Activated B cell treated with CpG ODN at 0.5 μM for 24 hours (primary cell): ENCODE results near the gene CFAP100. TPM values are rescaled to one million over a fixed set of nuclear protein-coding genes. Genes with fewer than 3 reads are reported as not detected.

Source experiments
- ATAC-seq: fragments of 200-7000 bp; cut with Tn5 transposase; one replicate; pipeline ENCODE4 v1.10.0; 2021; ENCODE audit warnings: low read depth, mild to moderate bottlenecking, moderate library complexity
- CTCF ChIA-PET: fragments of 350-600 bp; sonication (Branson Sonifier 250); formaldehyde crosslinking; loops from one replicate; lab custom pipeline; 2021; ENCODE audit warnings: antibody characterized with exemption; lab: Charles Lee
- POLR2A ChIA-PET: fragments of 350-600 bp; sonication (Branson Sonifier 250); formaldehyde crosslinking; loops from one replicate; lab custom pipeline; 2021; ENCODE audit warnings: antibody characterized with exemption; lab: Charles Lee
- DNase-seq: peaks from one replicate; pipeline ENCODE4 v3.0.0; 2022
- H3K27ac Mint-ChIP-seq: one replicate; pipeline ENCODE4 v1.8.0; 2020; ENCODE audit warnings: mixed read lengths
- H3K27me3 Mint-ChIP-seq: one replicate; pipeline ENCODE4 v1.8.0; 2021; ENCODE audit warnings: mixed read lengths
- H3K36me3 Mint-ChIP-seq: one replicate; pipeline ENCODE4 v1.8.0; 2021; ENCODE audit warnings: low read depth, mixed read lengths
- H3K4me1 Mint-ChIP-seq: one replicate; pipeline ENCODE4 v1.8.0; 2021; ENCODE audit warnings: mixed read lengths
- H3K4me3 Mint-ChIP-seq: one replicate; pipeline ENCODE4 v1.8.0; 2020; ENCODE audit warnings: mild to moderate bottlenecking, mixed read lengths
- H3K9me3 Mint-ChIP-seq: one replicate; pipeline ENCODE4 v1.8.0; 2020; ENCODE audit warnings: mixed read lengths
- intact Hi-C: fragments of 100-400 bp; cut with micrococcal nuclease; formaldehyde crosslinking; loops from one replicate; pipeline ENCODE4 v1.15.1; 2024
- total RNA-seq: library from RNA; stranded (reverse); gene quantifications from 2 replicates; pipeline ENCODE4 v1.2.3, GENCODE V29; 2022
- TF ChIP-seq, protein P1 (sequence below): fragments of 200-600 bp; IDR thresholded peaks from one replicate; pipeline ENCODE4 v1.8.0; 2022; ENCODE audit warnings: antibody characterized with exemption, mild to moderate bottlenecking

The CFAP100 gene
- total RNA-seq, 1 donor from 2014 or later: not detected

DNA sequence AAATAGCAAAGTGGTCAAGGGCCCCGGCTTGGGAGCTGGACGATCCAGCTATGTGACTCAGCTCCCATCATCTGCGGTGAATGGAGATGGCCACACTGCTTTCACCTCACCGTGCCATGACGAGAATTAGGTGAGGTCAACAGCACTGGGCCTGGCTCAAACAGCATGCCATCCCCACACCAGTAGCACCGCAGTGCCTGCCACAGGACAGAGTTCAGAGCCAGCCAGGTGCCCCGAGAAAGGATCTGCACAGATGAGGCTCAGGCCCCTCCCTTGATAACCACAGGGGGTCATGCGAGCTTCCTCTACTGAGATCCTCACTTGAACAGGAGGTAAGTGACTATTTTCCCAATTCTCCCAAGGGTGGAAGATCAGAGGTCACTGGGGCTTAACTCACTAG, 51.6 kb downstream of the CFAP100 start:
- ChIA-PET POLR2A (no interaction called here), CTCF (no interaction called here)
- DNase-seq (no peak), ATAC-seq (no peak)
- H3K36me3 Mint-ChIP-seq: peaks cover 67% of the 10 kb centered on the region
- H3K27me3 Mint-ChIP-seq: no peaks in the 10 kb centered on the region
- intact Hi-C loops: no loop called here
- H3K4me3 Mint-ChIP-seq: no peak overlapping the region
- no peaks in the 10 kb centered on the region for H3K4me1 Mint-ChIP-seq
- no peaks in the 10 kb centered on the region for H3K9me3 Mint-ChIP-seq
- TF ChIP-seq, protein P1, sequence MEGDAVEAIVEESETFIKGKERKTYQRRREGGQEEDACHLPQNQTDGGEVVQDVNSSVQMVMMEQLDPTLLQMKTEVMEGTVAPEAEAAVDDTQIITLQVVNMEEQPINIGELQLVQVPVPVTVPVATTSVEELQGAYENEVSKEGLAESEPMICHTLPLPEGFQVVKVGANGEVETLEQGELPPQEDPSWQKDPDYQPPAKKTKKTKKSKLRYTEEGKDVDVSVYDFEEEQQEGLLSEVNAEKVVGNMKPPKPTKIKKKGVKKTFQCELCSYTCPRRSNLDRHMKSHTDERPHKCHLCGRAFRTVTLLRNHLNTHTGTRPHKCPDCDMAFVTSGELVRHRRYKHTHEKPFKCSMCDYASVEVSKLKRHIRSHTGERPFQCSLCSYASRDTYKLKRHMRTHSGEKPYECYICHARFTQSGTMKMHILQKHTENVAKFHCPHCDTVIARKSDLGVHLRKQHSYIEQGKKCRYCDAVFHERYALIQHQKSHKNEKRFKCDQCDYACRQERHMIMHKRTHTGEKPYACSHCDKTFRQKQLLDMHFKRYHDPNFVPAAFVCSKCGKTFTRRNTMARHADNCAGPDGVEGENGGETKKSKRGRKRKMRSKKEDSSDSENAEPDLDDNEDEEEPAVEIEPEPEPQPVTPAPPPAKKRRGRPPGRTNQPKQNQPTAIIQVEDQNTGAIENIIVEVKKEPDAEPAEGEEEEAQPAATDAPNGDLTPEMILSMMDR: no peak
- no peak overlapping the region for H3K27ac Mint-ChIP-seq

GRCh38 chr3:126446791-126447190, 52.1 kb downstream of the CFAP100 start:
- DNase-seq (no peak), ATAC-seq (no peak)
- Mint-ChIP-seq H3K4me3 (no peak overlapping the region), H3K27ac (no peak overlapping the region), H3K27me3 (no peaks in the 10 kb centered on the region), H3K36me3 (peaks cover 69% of the 10 kb centered on the region), H3K4me1 (no peaks in the 10 kb centered on the region), H3K9me3 (no peaks in the 10 kb centered on the region)
- POLR2A ChIA-PET: no interaction called here
- TF ChIP-seq, protein P1: no peak
- intact Hi-C loops: no loop called here
- CTCF ChIA-PET: no interaction called here

DNA sequence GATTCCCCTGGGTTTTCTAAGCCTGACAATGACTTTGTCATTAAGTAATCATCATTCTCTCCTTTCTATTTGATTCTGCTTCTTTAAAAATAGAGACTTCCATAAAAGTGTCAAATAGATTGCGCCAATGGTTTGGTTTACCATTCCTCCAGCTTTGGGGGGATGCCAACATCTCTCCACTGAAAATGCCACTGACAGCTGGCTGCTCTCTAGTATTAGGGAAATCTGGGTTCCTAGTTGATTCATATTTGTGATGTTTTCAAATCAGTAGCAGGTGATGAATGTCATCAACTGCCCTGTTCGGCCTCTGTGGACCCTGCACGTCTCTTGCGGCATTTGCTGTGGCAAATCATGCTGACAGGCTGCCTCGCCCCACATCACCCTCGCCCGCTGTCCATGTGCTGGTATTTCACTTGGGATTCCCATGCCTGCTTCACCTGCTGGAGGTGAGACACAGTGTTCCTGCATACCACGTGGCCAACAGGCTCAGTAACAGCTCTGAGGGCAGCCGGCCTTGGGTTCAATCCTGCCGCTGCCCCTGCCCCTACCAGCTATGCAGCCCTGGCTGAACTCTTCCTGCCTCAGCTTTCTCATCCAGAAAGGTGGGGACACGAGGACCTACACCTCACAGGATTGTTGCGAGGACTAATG, 52.9 kb downstream of the CFAP100 start:
- ChIA-PET CTCF (no interaction called here), POLR2A (no interaction called here)
- Mint-ChIP-seq H3K27ac (no peak overlapping the region), H3K9me3 (no peaks in the 10 kb centered on the region), H3K36me3 (peaks cover 71% of the 10 kb centered on the region), H3K4me3 (no peak overlapping the region), H3K4me1 (no peaks in the 10 kb centered on the region), H3K27me3 (no peaks in the 10 kb centered on the region)
- ATAC-seq: no peak
- TF ChIP-seq, protein P1: no peak
- intact Hi-C loops: no loop called here
- DNase-seq: no peak

DNA sequence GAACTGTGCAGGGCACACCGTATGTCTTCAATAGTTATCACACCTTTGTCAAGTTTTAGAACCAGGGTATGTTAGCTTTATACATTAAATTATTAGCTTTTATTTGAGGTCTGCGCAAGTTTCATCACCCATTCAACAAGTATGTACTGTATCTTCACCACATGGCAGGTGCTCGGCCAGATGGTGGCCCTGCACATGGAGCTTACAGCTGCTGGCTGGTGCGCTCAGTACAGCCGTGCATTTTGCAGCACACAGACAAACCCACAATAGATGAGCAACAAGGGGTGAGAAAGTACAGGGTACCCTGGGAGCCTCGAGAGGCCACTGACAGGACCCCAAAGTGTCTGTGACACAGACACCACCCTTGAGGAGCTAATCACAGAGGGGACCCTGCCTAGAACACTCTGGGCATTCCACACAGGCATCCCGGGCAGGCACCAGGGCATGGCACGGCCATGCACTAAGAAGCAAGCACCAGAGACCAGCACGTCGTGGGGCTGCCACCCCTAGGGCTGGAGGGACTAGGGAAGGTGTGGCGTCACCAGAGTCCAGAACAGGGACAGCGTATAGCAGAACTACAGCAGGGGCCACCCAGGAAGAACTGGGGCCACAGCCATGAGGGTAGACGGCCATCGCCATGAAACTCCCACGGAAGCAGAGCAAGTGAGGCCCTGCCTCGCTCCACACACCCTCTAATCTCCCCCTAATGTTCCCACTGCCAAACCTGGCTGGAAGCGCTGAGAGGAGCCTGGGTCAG, 53.6 kb downstream of the CFAP100 start:
- ChIA-PET CTCF (no interaction called here), POLR2A (no interaction called here)
- Mint-ChIP-seq H3K9me3 (no peaks in the 10 kb centered on the region), H3K36me3 (peaks cover 68% of the 10 kb centered on the region), H3K27me3 (no peaks in the 10 kb centered on the region), H3K4me1 (no peaks in the 10 kb centered on the region), H3K4me3 (no peak overlapping the region), H3K27ac (no peak overlapping the region)
- no peak for DNase-seq
- ATAC-seq: no peak
- TF ChIP-seq, protein P1: no peak
- intact Hi-C loops: no loop called here

DNA sequence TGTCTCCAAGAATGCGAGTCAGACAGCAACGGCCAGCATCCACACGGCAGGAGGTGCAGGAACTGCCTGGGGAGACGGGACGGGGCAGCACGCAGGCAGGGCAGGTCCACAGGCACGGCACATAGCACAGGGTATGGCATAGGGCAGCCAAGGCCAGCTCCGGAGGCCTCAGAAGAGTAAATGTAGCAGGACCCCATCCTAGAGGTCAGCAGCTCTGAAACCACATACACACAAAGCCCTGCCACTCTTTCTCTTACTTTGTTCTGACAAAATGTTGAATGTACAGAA, 54.1 kb downstream of the CFAP100 start:
- ChIA-PET CTCF (no interaction called here), POLR2A (no interaction called here)
- DNase-seq (no peak), ATAC-seq (no peak)
- Mint-ChIP-seq H3K36me3 (peaks cover 67% of the 10 kb centered on the region), H3K4me3 (no peak overlapping the region), H3K27me3 (no peaks in the 10 kb centered on the region), H3K4me1 (no peaks in the 10 kb centered on the region), H3K27ac (no peak overlapping the region), H3K9me3 (no peaks in the 10 kb centered on the region)
- TF ChIP-seq, protein P1: no peak
- intact Hi-C loops: no loop called here
